HepG2 (cell line): ENCODE results near the gene CAT. TPM values are rescaled to one million over a fixed set of nuclear protein-coding genes. Genes with fewer than 3 reads are reported as not detected.
A peak's percentile ranks its signal among the peaks of the same experiment; 100 is the strongest.

ENCODE experiments used
- CEBPB ChIP-seq: IDR thresholded peaks from 2 replicates; pipeline ENCODE4 v1.6.1; 2011; ENCODE audit warnings: low read depth, low read length, improper control_type of control experiment, borderline replicate concordance
- DPF2 ChIP-seq: sonication (generic); formaldehyde crosslinking; IDR thresholded peaks from 2 replicates; pipeline ENCODE4 v1.4.0; 2020; ENCODE audit warnings: mild to moderate bottlenecking, low read depth, missing genetic modification reagents, borderline replicate concordance
- GABPA ChIP-seq, 2 experiments: IDR thresholded peaks; 2 replicates each; pipeline ENCODE4 v1.6.1; 2011 to 2016; ENCODE audit warnings: low read depth in 2 of 2, low read length in 1 of 2, missing biosample characterization in 1 of 2, missing genetic modification characterization in 1 of 2
- HNRNPK ChIP-seq: fragments of 200-400 bp; formaldehyde crosslinking; IDR thresholded peaks from 2 replicates; pipeline ENCODE4 v1.6.1; 2018; ENCODE audit warnings: low read length, low read depth, moderate library complexity, mild to moderate bottlenecking; ENCODE audit not compliant: poor library complexity, severe bottlenecking
- JARID2 ChIP-seq: sonication (generic); formaldehyde crosslinking; IDR thresholded peaks from 2 replicates; pipeline ENCODE4 v1.8.1; 2023; ENCODE audit warnings: missing genetic modification reagents, inconsistent platforms; ENCODE audit not compliant: insufficient replicate concordance
- PHB2 ChIP-seq: fragments of 450-650 bp; IDR thresholded peaks from 2 replicates; pipeline ENCODE4 v1.6.1; 2018; ENCODE audit not compliant: partially characterized antibody
- PHF5A ChIP-seq: IDR thresholded peaks from one replicate; pipeline ENCODE4 v1.6.1; 2018; ENCODE audit warnings: low read depth, missing genetic modification reagents; ENCODE audit not compliant: unreplicated experiment
- RAD21 ChIP-seq: fragments of 450-650 bp; formaldehyde crosslinking; IDR thresholded peaks from 2 replicates; pipeline ENCODE4 v1.5.0; 2020; ENCODE audit warnings: mild to moderate bottlenecking
- RBM39 ChIP-seq: fragments of 200-400 bp; formaldehyde crosslinking; IDR thresholded peaks from one replicate; pipeline ENCODE4 v1.6.1; 2018; ENCODE audit warnings: antibody characterized with exemption, mild to moderate bottlenecking, low read depth, low read length; ENCODE audit not compliant: poor library complexity, severe bottlenecking
- SALL1 ChIP-seq: sonication (generic); formaldehyde crosslinking; IDR thresholded peaks from 2 replicates; pipeline ENCODE4 v1.8.0; 2022; ENCODE audit warnings: mild to moderate bottlenecking, missing genetic modification reagents
- SMYD3 ChIP-seq: sonication (generic); formaldehyde crosslinking; IDR thresholded peaks from 2 replicates; pipeline ENCODE4 v1.8.1; 2023; ENCODE audit warnings: mild to moderate bottlenecking, missing genetic modification reagents
- YY1 ChIP-seq: IDR thresholded peaks from 2 replicates; pipeline ENCODE4 v1.6.1; 2011; ENCODE audit warnings: low read length, low read depth, moderate library complexity, mild to moderate bottlenecking; ENCODE audit not compliant: insufficient read depth, insufficient replicate concordance
- ZFAT ChIP-seq: sonication (generic); formaldehyde crosslinking; conservative IDR thresholded peaks from 2 replicates; pipeline ENCODE4 v1.8.1; 2023; ENCODE audit warnings: missing genetic modification reagents, inconsistent platforms
- ZMYM4 ChIP-seq: sonication (generic); formaldehyde crosslinking; IDR thresholded peaks from 2 replicates; pipeline ENCODE4 v1.8.1; 2023; ENCODE audit warnings: mild to moderate bottlenecking, missing genetic modification reagents
- ZNF432 ChIP-seq: sonication (generic); formaldehyde crosslinking; IDR thresholded peaks from 2 replicates; pipeline ENCODE4 v1.5.0; 2020; ENCODE audit warnings: missing genetic modification reagents, mild to moderate bottlenecking, borderline replicate concordance
- ZNF556 ChIP-seq: sonication (generic); formaldehyde crosslinking; IDR thresholded peaks from 2 replicates; pipeline ENCODE4 v1.4.0; 2020; ENCODE audit warnings: mild to moderate bottlenecking, missing genetic modification reagents, borderline replicate concordance
- ZNF605 ChIP-seq: sonication (generic); formaldehyde crosslinking; IDR thresholded peaks from 2 replicates; pipeline ENCODE4 v1.8.0; 2022; ENCODE audit warnings: mild to moderate bottlenecking, missing genetic modification reagents
- ZNF629 ChIP-seq: sonication (generic); formaldehyde crosslinking; conservative IDR thresholded peaks from 2 replicates; pipeline ENCODE4 v1.5.0; 2020; ENCODE audit warnings: missing genetic modification reagents
- polyA plus RNA-seq, 8 experiments: library from polyadenylated mRNA; depleted of rRNA in 3 of 8; stranded (reverse) in 7 of 8; unstranded in 1 of 8; fragments of >200 nt; fragmentation: Illumina TruSeq in 4 of 8; extraction: Trizol in 4 of 8; gene quantifications; 2 replicates each; pipeline versions ENCODE4 v1.2.1 to v1.2.3, GENCODE V29; 2011 to 2016; ENCODE audit warnings: low read depth in 4 of 8, missing spikeins in 1 of 8, mixed read lengths in 1 of 8; ENCODE audit not compliant: insufficient read depth in 1 of 8
- total RNA-seq, 5 experiments: library from RNA; depleted of rRNA; stranded (reverse); fragments of >200 nt; fragmentation: Illumina TruSeq; extraction: Trizol; gene quantifications; 2 replicates each; pipeline ENCODE4 v1.2.3, GENCODE V29; 2016; ENCODE audit warnings: low read depth in 1 of 5
- TF ChIP-seq, protein P1 (sequence below): sonication (generic); formaldehyde crosslinking; IDR thresholded peaks from 2 replicates; pipeline ENCODE4 v1.4.0; 2020; ENCODE audit warnings: missing genetic modification reagents, mild to moderate bottlenecking, borderline replicate concordance
- TF ChIP-seq, protein P2 (sequence below): sonication (generic); formaldehyde crosslinking; IDR thresholded peaks from 2 replicates; pipeline ENCODE4 v1.4.0; 2020; ENCODE audit warnings: mild to moderate bottlenecking, missing genetic modification reagents
- TF ChIP-seq, protein P3 (sequence below): sonication (generic); formaldehyde crosslinking; conservative IDR thresholded peaks from 2 replicates; pipeline ENCODE4 v1.8.0; 2022; ENCODE audit warnings: missing genetic modification reagents

Gene CAT
- total and polyA plus RNA-seq, 2 of the 13 experiments (the other 11 are each of a cell fraction or from before 2014, with no cell fraction given), result 107 to 136 TPM

DNA sequence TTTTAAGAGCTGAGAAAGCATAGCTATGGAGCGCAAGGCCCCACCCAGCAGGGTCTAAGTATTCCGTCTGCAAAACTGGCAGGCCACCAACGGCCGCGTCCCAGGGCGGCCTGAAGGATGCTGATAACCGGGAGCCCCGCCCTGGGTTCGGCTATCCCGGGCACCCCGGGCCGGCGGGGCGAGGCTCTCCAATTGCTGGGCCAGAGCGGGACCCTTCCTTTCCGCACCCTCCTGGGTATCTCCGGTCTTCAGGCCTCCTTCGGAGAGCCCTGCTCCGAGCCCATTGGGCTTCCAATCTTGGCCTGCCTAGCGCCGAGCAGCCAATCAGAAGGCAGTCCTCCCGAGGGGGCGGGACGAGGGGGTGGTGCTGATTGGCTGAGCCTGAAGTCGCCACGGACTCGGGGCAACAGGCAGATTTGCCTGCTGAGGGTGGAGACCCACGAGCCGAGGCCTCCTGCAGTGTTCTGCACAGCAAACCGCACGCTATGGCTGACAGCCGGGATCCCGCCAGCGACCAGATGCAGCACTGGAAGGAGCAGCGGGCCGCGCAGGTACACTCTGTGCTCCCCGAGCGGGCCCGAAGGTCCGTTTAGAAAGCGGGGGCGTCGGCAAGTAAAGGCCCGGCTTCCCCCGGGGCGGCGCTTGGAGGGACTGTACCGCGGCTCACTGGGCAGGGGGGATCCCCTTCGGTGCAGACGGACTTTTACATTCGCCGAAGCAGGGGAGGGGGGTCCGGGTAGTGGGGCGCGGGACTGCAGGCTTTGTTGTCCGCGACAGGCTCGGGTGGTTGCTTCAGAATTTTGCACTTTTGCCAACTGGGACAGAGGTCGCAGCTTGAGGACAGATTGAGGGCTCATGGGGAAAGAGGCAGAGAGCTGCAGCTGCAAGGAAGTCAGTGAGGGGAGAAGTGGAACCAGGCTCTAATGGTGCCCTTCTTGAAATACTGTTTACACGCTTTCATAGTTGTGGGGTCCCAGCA is at the start of gene CAT (continued):
- TF ChIP-seq, protein P1, sequence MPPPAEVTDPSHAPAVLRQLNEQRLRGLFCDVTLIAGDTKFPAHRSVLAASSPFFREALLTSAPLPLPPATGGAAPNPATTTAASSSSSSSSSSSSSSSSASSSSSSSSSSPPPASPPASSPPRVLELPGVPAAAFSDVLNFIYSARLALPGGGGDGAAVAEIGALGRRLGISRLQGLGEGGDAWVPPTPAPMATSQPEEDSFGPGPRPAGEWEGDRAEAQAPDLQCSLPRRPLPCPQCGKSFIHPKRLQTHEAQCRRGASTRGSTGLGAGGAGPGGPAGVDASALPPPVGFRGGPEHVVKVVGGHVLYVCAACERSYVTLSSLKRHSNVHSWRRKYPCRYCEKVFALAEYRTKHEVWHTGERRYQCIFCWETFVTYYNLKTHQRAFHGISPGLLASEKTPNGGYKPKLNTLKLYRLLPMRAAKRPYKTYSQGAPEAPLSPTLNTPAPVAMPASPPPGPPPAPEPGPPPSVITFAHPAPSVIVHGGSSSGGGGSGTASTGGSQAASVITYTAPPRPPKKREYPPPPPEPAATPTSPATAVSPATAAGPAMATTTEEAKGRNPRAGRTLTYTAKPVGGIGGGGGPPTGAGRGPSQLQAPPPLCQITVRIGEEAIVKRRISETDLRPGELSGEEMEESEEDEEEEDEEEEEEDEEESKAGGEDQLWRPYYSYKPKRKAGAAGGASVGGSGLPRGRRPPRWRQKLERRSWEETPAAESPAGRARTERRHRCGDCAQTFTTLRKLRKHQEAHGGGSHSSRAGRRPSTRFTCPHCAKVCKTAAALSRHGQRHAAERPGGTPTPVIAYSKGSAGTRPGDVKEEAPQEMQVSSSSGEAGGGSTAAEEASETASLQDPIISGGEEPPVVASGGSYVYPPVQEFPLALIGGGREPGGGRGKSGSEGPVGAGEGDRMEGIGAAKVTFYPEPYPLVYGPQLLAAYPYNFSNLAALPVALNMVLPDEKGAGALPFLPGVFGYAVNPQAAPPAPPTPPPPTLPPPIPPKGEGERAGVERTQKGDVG (CRISPR knock-in tag), result 0 out of 2 replicates have a peak, but pooled peaks have one; percentile 8
- TF ChIP-seq ZNF629 (CRISPR knock-in tag), result no peak
- TF ChIP-seq PHB2, result no peak
- TF ChIP-seq SMYD3 (CRISPR knock-in tag), result no peak
- TF ChIP-seq RBM39, result peak; percentile 79
- peak; percentile 78 for TF ChIP-seq CEBPB
- TF ChIP-seq PHF5A (CRISPR knock-in tag), result no peak
- TF ChIP-seq SALL1 (CRISPR knock-in tag), result peak; percentile 91
- TF ChIP-seq DPF2, result no peak
- TF ChIP-seq RAD21 (CRISPR knock-in tag), result no peak
- TF ChIP-seq HNRNPK, result no peak
- TF ChIP-seq ZNF432 (CRISPR knock-in tag), result no peak
- TF ChIP-seq, protein P2, sequence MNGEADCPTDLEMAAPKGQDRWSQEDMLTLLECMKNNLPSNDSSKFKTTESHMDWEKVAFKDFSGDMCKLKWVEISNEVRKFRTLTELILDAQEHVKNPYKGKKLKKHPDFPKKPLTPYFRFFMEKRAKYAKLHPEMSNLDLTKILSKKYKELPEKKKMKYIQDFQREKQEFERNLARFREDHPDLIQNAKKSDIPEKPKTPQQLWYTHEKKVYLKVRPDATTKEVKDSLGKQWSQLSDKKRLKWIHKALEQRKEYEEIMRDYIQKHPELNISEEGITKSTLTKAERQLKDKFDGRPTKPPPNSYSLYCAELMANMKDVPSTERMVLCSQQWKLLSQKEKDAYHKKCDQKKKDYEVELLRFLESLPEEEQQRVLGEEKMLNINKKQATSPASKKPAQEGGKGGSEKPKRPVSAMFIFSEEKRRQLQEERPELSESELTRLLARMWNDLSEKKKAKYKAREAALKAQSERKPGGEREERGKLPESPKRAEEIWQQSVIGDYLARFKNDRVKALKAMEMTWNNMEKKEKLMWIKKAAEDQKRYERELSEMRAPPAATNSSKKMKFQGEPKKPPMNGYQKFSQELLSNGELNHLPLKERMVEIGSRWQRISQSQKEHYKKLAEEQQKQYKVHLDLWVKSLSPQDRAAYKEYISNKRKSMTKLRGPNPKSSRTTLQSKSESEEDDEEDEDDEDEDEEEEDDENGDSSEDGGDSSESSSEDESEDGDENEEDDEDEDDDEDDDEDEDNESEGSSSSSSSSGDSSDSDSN (CRISPR knock-in tag), result peak; percentile 89
- TF ChIP-seq GABPA (IDR thresholded peaks at IDR 0.05; ENCODE audit: low read depth, low read length), result no peak
- no peak for TF ChIP-seq GABPA (CRISPR knock-in tag; IDR thresholded peaks at IDR 0.05; ENCODE audit: low read depth)
- TF ChIP-seq YY1, result peak; percentile 67
- 0 out of 2 replicates have a peak, but pooled peaks have one; percentile 60 for TF ChIP-seq ZFAT (CRISPR knock-in tag)
- peak; percentile 94 for TF ChIP-seq ZMYM4 (CRISPR knock-in tag)
- TF ChIP-seq ZNF605 (CRISPR knock-in tag), result peak; percentile 58; the same call in 1 of the 2 replicates
- no peak for TF ChIP-seq JARID2 (CRISPR knock-in tag)
- peak; percentile 68; the same call in 1 of the 2 replicates for TF ChIP-seq ZNF556 (CRISPR knock-in tag)
- TF ChIP-seq, protein P3, sequence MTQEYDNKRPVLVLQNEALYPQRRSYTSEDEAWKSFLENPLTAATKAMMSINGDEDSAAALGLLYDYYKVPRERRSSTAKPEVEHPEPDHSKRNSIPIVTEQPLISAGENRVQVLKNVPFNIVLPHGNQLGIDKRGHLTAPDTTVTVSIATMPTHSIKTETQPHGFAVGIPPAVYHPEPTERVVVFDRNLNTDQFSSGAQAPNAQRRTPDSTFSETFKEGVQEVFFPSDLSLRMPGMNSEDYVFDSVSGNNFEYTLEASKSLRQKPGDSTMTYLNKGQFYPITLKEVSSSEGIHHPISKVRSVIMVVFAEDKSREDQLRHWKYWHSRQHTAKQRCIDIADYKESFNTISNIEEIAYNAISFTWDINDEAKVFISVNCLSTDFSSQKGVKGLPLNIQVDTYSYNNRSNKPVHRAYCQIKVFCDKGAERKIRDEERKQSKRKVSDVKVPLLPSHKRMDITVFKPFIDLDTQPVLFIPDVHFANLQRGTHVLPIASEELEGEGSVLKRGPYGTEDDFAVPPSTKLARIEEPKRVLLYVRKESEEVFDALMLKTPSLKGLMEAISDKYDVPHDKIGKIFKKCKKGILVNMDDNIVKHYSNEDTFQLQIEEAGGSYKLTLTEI, result no peak
